Hypothalamus (tissue), 51 donors: ENCODE measurements around the gene RAVER2.

Experiments used
- DNase-seq, 51 donors: peaks; one replicate each; lab custom pipeline; 2025; lab: John Stamatoyannopoulos, UW

Gene RAVER2

DNA sequence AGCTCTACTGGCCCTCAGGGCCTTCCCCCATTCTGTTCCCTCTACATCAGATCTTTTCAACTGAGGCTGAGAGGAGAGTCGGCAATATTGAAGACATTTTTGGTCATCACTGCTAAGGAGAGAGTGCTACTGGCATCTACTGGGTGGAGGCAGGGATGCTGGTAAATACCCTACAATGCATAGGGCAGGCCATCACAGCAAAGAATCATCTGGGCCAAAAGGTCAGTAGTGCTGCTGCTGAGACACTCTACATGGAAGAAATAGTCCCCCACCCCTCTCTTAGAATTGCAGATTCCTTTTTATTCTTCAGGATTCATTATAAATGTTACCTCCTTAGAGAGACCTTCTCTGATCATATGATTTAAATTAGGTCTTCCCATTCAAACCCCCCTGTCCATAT is 127.2 kb downstream of the RAVER2 start:
- DNase-seq: no peak

GRCh38 chr1:64873576-64873975 is 128.7 kb downstream of the RAVER2 start:
- DNase-seq: no peak

DNA sequence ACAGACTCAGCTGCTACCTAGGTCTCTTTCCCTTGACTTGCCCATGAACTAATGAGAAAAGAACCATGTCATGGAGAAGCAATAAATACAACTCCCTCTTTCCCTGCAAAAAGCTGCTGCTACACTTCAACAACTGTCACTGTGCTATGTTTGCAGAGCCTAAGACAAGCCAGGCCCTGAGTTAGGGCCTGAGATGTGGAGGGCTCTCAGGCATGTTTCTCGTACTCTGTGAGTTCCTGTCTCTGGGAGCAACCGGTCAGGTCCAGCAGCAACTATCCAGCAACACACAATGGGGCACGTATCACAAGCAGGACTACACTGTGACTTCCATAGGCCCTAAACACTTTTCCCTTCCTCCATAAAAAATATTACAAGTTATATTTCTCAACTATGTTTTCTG is 129.8 kb downstream of the RAVER2 start:
- DNase-seq: no peak

- no peak for DNase-seq
Observed at GRCh38 chr1:64875101-64875500, 130.2 kb downstream of the RAVER2 start.

DNA sequence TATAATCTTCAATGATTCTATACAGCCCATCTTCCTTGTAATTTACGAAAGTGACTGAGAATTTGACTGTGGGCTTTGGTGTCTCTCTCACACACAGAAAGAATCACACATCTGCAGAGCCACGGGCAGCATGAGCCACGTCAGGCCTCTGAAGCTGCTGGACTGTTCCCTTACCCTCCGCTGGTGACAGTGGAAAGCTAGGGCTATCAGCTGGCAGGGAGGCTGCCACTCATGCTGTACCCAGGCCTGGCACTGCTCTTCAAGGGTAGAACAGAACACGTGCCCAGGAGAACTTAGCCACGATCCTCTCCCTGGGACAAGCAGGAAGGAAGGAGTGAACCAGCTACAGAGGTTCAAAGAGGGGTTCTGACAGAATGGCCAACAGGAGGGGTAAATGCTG is 130.7 kb downstream of the RAVER2 start:
- no peak for DNase-seq

DNA sequence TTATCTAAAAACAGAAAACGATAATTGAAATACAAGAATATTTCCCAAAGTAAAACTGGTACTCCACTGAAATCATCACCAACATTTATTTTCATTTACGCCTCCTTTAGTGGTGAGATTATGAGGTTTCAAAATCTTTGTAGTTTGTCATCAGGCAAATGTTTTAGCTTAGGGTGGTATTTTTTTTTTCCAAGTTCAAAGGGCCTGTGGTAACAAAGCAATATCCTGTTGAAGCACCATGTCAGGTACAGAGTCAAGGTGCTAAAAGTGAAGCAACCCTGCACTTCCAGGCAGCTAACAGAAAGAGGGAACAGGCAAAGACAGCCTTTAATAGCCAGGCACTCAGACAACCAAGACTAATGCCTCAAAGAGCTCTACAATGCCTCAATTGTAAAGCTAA is 132.3 kb downstream of the RAVER2 start:
- DNase-seq: no peak

DNA sequence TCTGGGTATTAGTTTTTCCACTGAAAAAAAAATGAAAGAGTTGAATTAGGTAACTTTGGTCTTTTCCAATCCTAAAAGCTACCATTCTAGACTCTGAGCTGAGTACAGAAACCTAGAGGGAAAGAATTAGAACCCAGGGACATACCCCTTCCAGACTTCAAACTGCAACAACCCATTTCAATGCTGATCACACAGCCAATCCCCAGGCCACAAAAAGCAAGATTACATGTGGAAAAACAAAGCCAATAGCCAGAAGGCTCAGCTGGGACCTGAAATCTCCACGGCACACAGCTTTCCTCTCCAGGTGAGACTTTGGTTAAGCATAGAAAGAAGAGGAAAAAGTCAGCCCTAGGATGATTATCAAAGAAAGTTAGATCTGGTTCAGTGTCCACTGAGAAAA is 132.7 kb downstream of the RAVER2 start:
- no peak for DNase-seq

GRCh38 chr1:64878090-64878489 is 133.2 kb downstream of the RAVER2 start:
- DNase-seq: no peak

DNA sequence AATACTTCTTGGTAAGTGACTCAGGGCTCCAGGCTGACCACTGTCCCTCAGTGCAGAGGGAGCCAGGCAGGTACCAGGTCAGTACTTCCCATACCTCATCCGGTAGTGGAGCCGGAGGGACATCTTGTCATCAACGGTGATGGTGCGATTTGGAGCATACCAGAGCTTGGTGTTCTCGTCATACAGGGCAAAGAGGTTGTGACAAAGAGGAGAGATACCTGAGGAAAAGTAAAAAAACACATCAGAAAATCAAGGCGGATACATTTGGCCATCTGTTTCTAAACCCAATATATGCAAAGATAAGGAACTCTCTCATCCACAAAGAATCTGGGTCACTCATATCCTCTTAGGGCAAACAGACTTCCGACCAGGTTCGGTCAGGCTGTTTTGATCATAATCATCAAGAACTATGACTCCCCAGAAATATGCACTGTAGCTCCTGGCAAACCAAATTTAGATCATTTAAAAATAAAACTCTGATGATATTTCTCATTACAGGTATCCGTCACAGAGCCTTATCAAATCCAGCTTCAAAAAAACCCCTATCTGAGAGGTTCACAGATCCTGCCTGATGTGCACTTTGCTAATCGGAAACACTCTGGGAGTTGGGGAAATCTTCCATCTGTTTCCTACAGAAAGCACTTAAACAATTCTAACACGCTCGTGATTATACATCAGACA is 134.2 kb downstream of the RAVER2 start:
- no peak for DNase-seq

DNA sequence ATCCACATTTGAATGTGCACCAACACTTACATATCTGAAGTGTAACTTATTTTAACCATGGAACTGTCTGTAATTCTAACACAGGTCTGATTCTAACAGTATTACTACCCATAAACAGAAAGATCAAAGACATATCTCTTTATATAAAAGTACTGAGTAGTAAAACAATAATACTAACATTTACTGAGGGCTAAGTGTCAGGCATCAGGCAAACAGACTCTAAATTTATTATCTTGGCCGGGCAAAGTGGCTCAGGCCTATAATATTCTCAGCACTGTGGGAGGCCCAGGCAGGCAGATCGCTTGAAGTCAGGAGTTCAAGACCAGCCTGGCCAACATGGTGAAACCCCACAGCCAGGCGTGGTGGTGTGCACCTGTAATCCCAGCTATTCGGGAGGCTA is 135.6 kb downstream of the RAVER2 start:
- no peak for DNase-seq

DNA sequence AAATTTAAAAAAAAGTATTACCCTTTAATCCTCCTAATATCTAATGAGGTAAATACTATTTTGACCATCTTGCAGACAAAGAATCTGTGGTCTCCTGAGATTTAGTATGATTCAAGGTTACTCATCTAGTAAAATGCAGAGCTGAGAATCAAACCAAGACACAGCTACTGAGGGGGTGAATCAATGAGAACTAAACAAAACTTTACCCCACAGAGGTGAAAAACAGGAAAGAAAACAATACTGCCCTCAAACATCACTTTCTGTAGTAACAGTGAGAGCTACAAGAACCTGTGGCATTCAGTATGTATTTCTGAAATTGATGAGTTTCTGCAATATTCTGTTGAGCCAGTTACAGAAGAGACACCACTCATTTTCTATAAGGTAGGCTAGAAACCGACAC is 136.4 kb downstream of the RAVER2 start:
- DNase-seq: no peak
